MM.1S (cell line): Measurements from ENCODE around the gene SLC16A10.
"Not testable (repeated sequence)": the region's sequence is repeated elsewhere in the genome, so short reads cannot be mapped to it uniquely, and the experiment has no call there.

ENCODE experiments used
- EZH2 ChIP-seq: fragments of 300-600 bp; sonication (generic); optimal IDR thresholded peaks from 2 replicates; pipeline ENCODE3; 2017; ENCODE audit warnings: low read depth, mild to moderate bottlenecking, antibody characterized with exemption, low read length, mixed read lengths
- EZH2phosphoT487 ChIP-seq: fragments of 300-600 bp; sonication (generic); IDR thresholded peaks from 2 replicates; pipeline ENCODE4 v1.6.1; 2018; ENCODE audit warnings: antibody characterized with exemption, low read length
- TF ChIP-seq, protein P1 (sequence below): fragments of 300-600 bp; sonication (generic); IDR thresholded peaks from 2 replicates; pipeline ENCODE4 v1.5.1; 2016; ENCODE audit warnings: antibody characterized with exemption, low read length, mixed read lengths

DNA sequence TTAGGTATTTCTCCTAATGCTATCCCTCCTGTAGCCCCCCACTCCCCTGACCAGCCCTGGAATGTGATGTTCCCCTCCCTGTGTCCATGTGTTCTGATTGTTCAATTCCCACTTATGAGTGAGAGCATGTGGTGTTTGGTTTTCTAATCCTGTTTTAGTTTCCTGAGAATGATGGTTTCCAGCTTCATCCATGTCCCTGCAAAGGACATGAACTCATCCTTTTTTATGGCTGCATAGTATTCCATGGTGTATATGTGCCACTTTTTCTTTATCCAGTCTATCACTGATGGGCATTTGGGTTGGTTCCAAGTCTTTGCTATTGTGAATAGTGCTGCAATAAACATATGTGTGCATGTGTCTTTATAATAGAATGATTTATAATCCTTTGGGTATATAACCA, 103.8 kb downstream of the SLC16A10 start:
- TF ChIP-seq, protein P1, sequence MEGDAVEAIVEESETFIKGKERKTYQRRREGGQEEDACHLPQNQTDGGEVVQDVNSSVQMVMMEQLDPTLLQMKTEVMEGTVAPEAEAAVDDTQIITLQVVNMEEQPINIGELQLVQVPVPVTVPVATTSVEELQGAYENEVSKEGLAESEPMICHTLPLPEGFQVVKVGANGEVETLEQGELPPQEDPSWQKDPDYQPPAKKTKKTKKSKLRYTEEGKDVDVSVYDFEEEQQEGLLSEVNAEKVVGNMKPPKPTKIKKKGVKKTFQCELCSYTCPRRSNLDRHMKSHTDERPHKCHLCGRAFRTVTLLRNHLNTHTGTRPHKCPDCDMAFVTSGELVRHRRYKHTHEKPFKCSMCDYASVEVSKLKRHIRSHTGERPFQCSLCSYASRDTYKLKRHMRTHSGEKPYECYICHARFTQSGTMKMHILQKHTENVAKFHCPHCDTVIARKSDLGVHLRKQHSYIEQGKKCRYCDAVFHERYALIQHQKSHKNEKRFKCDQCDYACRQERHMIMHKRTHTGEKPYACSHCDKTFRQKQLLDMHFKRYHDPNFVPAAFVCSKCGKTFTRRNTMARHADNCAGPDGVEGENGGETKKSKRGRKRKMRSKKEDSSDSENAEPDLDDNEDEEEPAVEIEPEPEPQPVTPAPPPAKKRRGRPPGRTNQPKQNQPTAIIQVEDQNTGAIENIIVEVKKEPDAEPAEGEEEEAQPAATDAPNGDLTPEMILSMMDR: not testable (repeated sequence)
- not testable (repeated sequence) for TF ChIP-seq EZH2phosphoT487, EZH2
